Lung (tissue), 12 donors: ENCODE measurements around the gene ECE2. TPM values are rescaled to one million over a fixed set of nuclear protein-coding genes. Genes with fewer than 3 reads are reported as not detected.

Experiments
- ATAC-seq: fragments of 200-7000 bp; cut with Tn5 transposase; one replicate; pipeline ENCODE4 v1.9.1; 2020; ENCODE audit warnings: moderate number of reproducible peaks; ENCODE audit not compliant: insufficient read depth, low FRiP score
- DNase-seq, 3 donors: peaks; one replicate each; pipeline ENCODE4 v3.0.0-alpha.2; 2013 to 2017
- H3K27ac ChIP-seq, 2 donors: one replicate each; pipeline ENCODE4 v1.5.1; 2013; ENCODE audit warnings: mild to moderate bottlenecking in 2 of 2, moderate library complexity in 2 of 2, control low read depth in 1 of 2, inconsistent platforms in 1 of 2, low read depth in 1 of 2, low read length in 1 of 2
- H3K27me3 ChIP-seq, 3 donors: one replicate each; pipeline ENCODE4 v1.5.1; 2013; ENCODE audit warnings: low read length in 2 of 3; ENCODE audit not compliant: control insufficient read depth in 3 of 3, insufficient read depth in 3 of 3
- H3K36me3 ChIP-seq, 4 donors: one replicate each; pipeline ENCODE4 v1.5.1; 2013; ENCODE audit warnings: low read length in 4 of 4, mild to moderate bottlenecking in 1 of 4, moderate library complexity in 1 of 4; ENCODE audit not compliant: control insufficient read depth in 4 of 4, insufficient read depth in 4 of 4
- H3K4me1 ChIP-seq, 5 donors: one replicate each; pipeline ENCODE4 v1.5.1; 2013; ENCODE audit warnings: low read length in 5 of 5, mild to moderate bottlenecking in 2 of 5, moderate library complexity in 1 of 5; ENCODE audit not compliant: control insufficient read depth in 5 of 5, insufficient read depth in 5 of 5
- H3K4me3 ChIP-seq: one replicate; pipeline ENCODE4 v1.5.1; 2013; ENCODE audit warnings: mild to moderate bottlenecking, control low read depth, moderate library complexity
- H3K9ac ChIP-seq, 2 donors: one replicate each; pipeline ENCODE4 v1.5.1; 2013; ENCODE audit warnings: low read length in 2 of 2, control low read depth in 1 of 2; ENCODE audit not compliant: insufficient read depth in 1 of 2
- H3K9me3 ChIP-seq, 4 donors: one replicate each; pipeline ENCODE4 v1.5.1; 2013; ENCODE audit warnings: low read length in 3 of 4, mild to moderate bottlenecking in 1 of 4, moderate library complexity in 1 of 4; ENCODE audit not compliant: control insufficient read depth in 4 of 4, insufficient read depth in 3 of 4
- CTCF ChIP-seq: IDR thresholded peaks from 2 replicates; pipeline ENCODE4 v1.5.1; 2012; ENCODE audit warnings: mild to moderate bottlenecking; ENCODE audit errors: control extremely low read depth, extremely low read depth
- WGBS, 2 donors: extraction: QIAGEN DNeasy Blood & Tissue Kit; methylation state at CpG; one replicate each; pipeline ENCODE4 v1.1.7; 2013; 5-methylcytosine and 5-hydroxymethylcytosine counted together
- polyA plus RNA-seq, 2 donors: library from polyadenylated mRNA; stranded (reverse); fragments of 200-250 nt; gene quantifications; one replicate each; pipeline ENCODE4 v1.2.1, GENCODE V29; 2013
- total RNA-seq, 2 donors: library from RNA; depleted of rRNA in 1 of 2; stranded (reverse); fragments of >200 nt in 1 of 2; gene quantifications; one replicate each; pipeline ENCODE4 v1.2.1, GENCODE V29; 2014 to 2021
- donor health status: control.
- donor health status: control.
- donor health status: Bipolar disorder and iron deficiency.
- donor health status: healthy.
- donor health status: DM: yes; HTN: yes; CAD: no.

Gene ECE2
- total and polyA plus RNA-seq, 4 donors, result 0.15 TPM; not detected in 3

- WGBS, 2 donors, result 93 to 94% methylated on average over 21 of the region's 21 CpGs
- DNase-seq (no peak), ATAC-seq (no peak)
- H3K9me3 ChIP-seq, result no peaks in the 10 kb centered on the region
- no peak overlapping the region for H3K4me3 ChIP-seq
- H3K27ac ChIP-seq, result no peak overlapping the region
- no peak for TF ChIP-seq CTCF
- peaks cover 0 to 4% (median 0%) of the 10 kb centered on the region in 3 donors for H3K27me3 ChIP-seq
- no peak overlapping the region for H3K9ac ChIP-seq
- no peaks in the 10 kb centered on the region for H3K4me1 ChIP-seq
- H3K36me3 ChIP-seq, result no peaks in the 10 kb centered on the region
Measured at GRCh38 chr3:184291738-184292445, 16.1 kb downstream of the ECE2 start.

- H3K4me1 ChIP-seq, result peaks cover 0 to 7% (median 4%) of the 10 kb centered on the region in 5 donors
- no peak for ATAC-seq
- H3K9me3 ChIP-seq, result no peaks in the 10 kb centered on the region
- H3K27ac ChIP-seq, result no peak overlapping the region
- H3K27me3 ChIP-seq, result peaks cover 0 to 4% (median 0%) of the 10 kb centered on the region in 3 donors
- WGBS, 2 donors, result 67 to 84% methylated on average over 3 of the region's 3 CpGs
- peaks cover 0 to 6% (median 4%) of the 10 kb centered on the region in 4 donors for H3K36me3 ChIP-seq
- no peak overlapping the region for H3K9ac ChIP-seq
- no peak for TF ChIP-seq CTCF
- no peak for DNase-seq
- H3K4me3 ChIP-seq, result no peak overlapping the region
Measured at GRCh38 chr3:184295771-184296170, 19.9 kb downstream of the ECE2 start.

GRCh38 chr3:184296616-184297015 is 20.8 kb downstream of the ECE2 start:
- H3K27me3 ChIP-seq, result peaks cover 0 to 4% (median 0%) of the 10 kb centered on the region in 3 donors
- no peak for TF ChIP-seq CTCF
- WGBS, 2 donors, result 77 to 80% methylated on average over 7 of the region's 7 CpGs

More at GRCh38 chr3:184296616-184297015, 20.8 kb downstream of the ECE2 start:
- no peak overlapping the region for H3K4me3 ChIP-seq
- ATAC-seq (no peak), DNase-seq (no peak)
- peaks cover 0 to 7% (median 4%) of the 10 kb centered on the region in 5 donors for H3K4me1 ChIP-seq
- H3K27ac ChIP-seq, result no peak overlapping the region
- H3K36me3 ChIP-seq, result peaks cover 3 to 14% (median 7%) of the 10 kb centered on the region in 4 donors
- H3K9me3 ChIP-seq, result no peaks in the 10 kb centered on the region
- no peak overlapping the region for H3K9ac ChIP-seq
